ENCODE results near the gene PPP2R5E. TPM values are rescaled to one million over a fixed set of nuclear protein-coding genes. Genes with fewer than 3 reads are reported as not detected.

Gene PPP2R5E
- polyA plus RNA-seq, 3 donors, result 8.9 to 26.3 (median 15.1) TPM

- Histone ChIP-seq H2AFZ (ENCODE audit: insufficient read depth, low read depth, low read length, poor library complexity, severe bottlenecking) (no peak overlapping the region), H3K9me3 (replicated peaks in 1 of 2; ENCODE audit: control insufficient read depth in 1 of 2, insufficient read depth in 1 of 2, low read length in 2 of 2) (no peaks in the 10 kb centered on the region), H4K20me1 (ENCODE audit: insufficient read depth, low read length) (peaks cover 69% of the 10 kb centered on the region), H3K27me3 (ENCODE audit: control insufficient read depth in 2 of 2, insufficient read depth in 2 of 2, low read length in 2 of 2) (no peaks in the 10 kb centered on the region), H3K9ac (ENCODE audit: insufficient read depth, low read length, poor library complexity, severe bottlenecking) (no peak overlapping the region), H3K4me2 (replicated peaks; ENCODE audit: extremely low read depth, low read length, poor library complexity, severe bottlenecking) (no peak overlapping the region), H3K36me3 (replicated peaks in 1 of 2; ENCODE audit: control insufficient read depth in 1 of 2, insufficient read depth in 2 of 2, low read length in 2 of 2) (peaks cover 0 to 5% of the 10 kb centered on the region in 2 donors), H3K4me3 (replicated peaks in 1 of 3; ENCODE audit: low read depth in 2 of 3, low read length in 3 of 3) (no peak overlapping the region), H3K27ac (ENCODE audit: low read depth in 1 of 2, low read length in 2 of 2) (no peak overlapping the region), H3K4me1 (ENCODE audit: control insufficient read depth in 1 of 2, insufficient read depth in 2 of 2, low read length in 2 of 2) (peaks cover 0 to 6% of the 10 kb centered on the region in 2 donors), H3K79me2 (ENCODE audit: insufficient read depth, low read length) (peaks cover 22% of the 10 kb centered on the region)
- peaks cover 0 to 2% (median 0%) of the 10 kb centered on the region in 7 donors for H3K9me3 Mint-ChIP-seq
- no peak for TF ChIP-seq CTCF (IDR thresholded peaks at IDR 0.05)
- no peak overlapping the region for H3K27ac Mint-ChIP-seq
- no peak overlapping the region for H3K4me3 Mint-ChIP-seq
- no peak for DNase-seq
- peaks cover 5% of the 10 kb centered on the region for H3K4me1 Mint-ChIP-seq
- WGBS (ENCODE audit: insufficient coverage), result no CpG with 5 or more reads among the region's 6 CpGs
- intact Hi-C loops (cut with micrococcal nuclease), result no loop called here
- H3K36me3 Mint-ChIP-seq, result peaks cover 1 to 5% of the 10 kb centered on the region in 2 donors
- H3K27me3 Mint-ChIP-seq (ENCODE audit: low read depth in 3 of 3), result no peaks in the 10 kb centered on the region
These were observed 116.3 kb downstream of the PPP2R5E start for GRCh38 chr14:63426838-63427352.

GRCh38 chr14:63423889-63424288, 119.3 kb downstream of the PPP2R5E start:
- H3K4me1 ChIP-seq (ENCODE audit: control insufficient read depth in 1 of 2, insufficient read depth in 2 of 2, low read length in 2 of 2), result peaks cover 0 to 5% of the 10 kb centered on the region in 2 donors
- peaks cover 14% of the 10 kb centered on the region for H3K79me2 ChIP-seq (ENCODE audit: insufficient read depth, low read length)
- no peak overlapping the region for H3K27ac Mint-ChIP-seq
- intact Hi-C loops (cut with micrococcal nuclease), result no loop called here
- peaks cover 5% of the 10 kb centered on the region for H3K4me1 Mint-ChIP-seq
- no peak for DNase-seq
- H3K36me3 Mint-ChIP-seq, result peaks cover 19 to 25% of the 10 kb centered on the region in 2 donors
- no peak overlapping the region for H3K4me3 Mint-ChIP-seq
- peaks cover 15 to 34% of the 10 kb centered on the region in 2 donors for H3K36me3 ChIP-seq (replicated peaks in 1 of 2; ENCODE audit: control insufficient read depth in 1 of 2, insufficient read depth in 2 of 2, low read length in 2 of 2)
- H3K9me3 Mint-ChIP-seq, result peaks cover 0 to 2% (median 0%) of the 10 kb centered on the region in 7 donors
- H3K4me3 ChIP-seq (replicated peaks in 1 of 3; ENCODE audit: low read depth in 2 of 3, low read length in 3 of 3), result no peak overlapping the region
- H3K27me3 Mint-ChIP-seq (ENCODE audit: low read depth in 3 of 3), result no peaks in the 10 kb centered on the region
- H3K4me2 ChIP-seq (replicated peaks; ENCODE audit: extremely low read depth, low read length, poor library complexity, severe bottlenecking), result no peak overlapping the region
- 96% methylated on average over 2 of the region's 4 CpGs for WGBS (ENCODE audit: insufficient coverage)
- no peak overlapping the region for H2AFZ ChIP-seq (ENCODE audit: insufficient read depth, low read depth, low read length, poor library complexity, severe bottlenecking)
- no peaks in the 10 kb centered on the region for H3K27me3 ChIP-seq (ENCODE audit: control insufficient read depth in 2 of 2, insufficient read depth in 2 of 2, low read length in 2 of 2)
- no peak overlapping the region for H3K9ac ChIP-seq (ENCODE audit: insufficient read depth, low read length, poor library complexity, severe bottlenecking)
- H3K9me3 ChIP-seq (replicated peaks in 1 of 2; ENCODE audit: control insufficient read depth in 1 of 2, insufficient read depth in 1 of 2, low read length in 2 of 2), result no peaks in the 10 kb centered on the region
- no peak for TF ChIP-seq CTCF (IDR thresholded peaks at IDR 0.05)
- no peak overlapping the region for H3K27ac ChIP-seq (ENCODE audit: low read depth in 1 of 2, low read length in 2 of 2)
- H4K20me1 ChIP-seq (ENCODE audit: insufficient read depth, low read length), result peaks cover 55% of the 10 kb centered on the region
